Mononuclear cell (primary cell): ENCODE data around the gene GSKIP. TPM values are rescaled to one million over a fixed set of nuclear protein-coding genes. Genes with fewer than 3 reads are reported as not detected.

Experiments used
- H3K27me3 ChIP-seq: 2 replicates; pipeline ENCODE4 v1.6.0; 2011; ENCODE audit warnings: low read length, control low read depth; ENCODE audit not compliant: insufficient read depth
- H3K4me1 ChIP-seq: 2 replicates; pipeline ENCODE4 v1.5.1; 2011; ENCODE audit warnings: mild to moderate bottlenecking, low read length, control low read depth; ENCODE audit not compliant: insufficient read depth
- H3K4me3 ChIP-seq: 2 replicates; pipeline ENCODE4 v1.5.1; 2011; ENCODE audit warnings: mild to moderate bottlenecking, low read length, moderate library complexity
- H3K9me3 ChIP-seq: 2 replicates; pipeline ENCODE4 v1.5.1; 2011; ENCODE audit warnings: low read depth, mild to moderate bottlenecking, control low read depth, low read length
- total RNA-seq: library from RNA; depleted of rRNA; stranded (reverse); fragments of >200 nt; gene quantifications from one replicate; pipeline ENCODE4 v1.2.3, GENCODE V29; 2012

GSKIP gene
- total RNA-seq, 1 donor, result 11.6 TPM

- Histone ChIP-seq H3K4me3 (no peak overlapping the region), H3K9me3 (no peaks in the 10 kb centered on the region), H3K27me3 (peaks cover 15% of the 10 kb centered on the region), H3K4me1 (peaks cover 14% of the 10 kb centered on the region)
These were observed 30.9 kb downstream of the GSKIP start for GRCh38 chr14:96394047-96394815.

DNA sequence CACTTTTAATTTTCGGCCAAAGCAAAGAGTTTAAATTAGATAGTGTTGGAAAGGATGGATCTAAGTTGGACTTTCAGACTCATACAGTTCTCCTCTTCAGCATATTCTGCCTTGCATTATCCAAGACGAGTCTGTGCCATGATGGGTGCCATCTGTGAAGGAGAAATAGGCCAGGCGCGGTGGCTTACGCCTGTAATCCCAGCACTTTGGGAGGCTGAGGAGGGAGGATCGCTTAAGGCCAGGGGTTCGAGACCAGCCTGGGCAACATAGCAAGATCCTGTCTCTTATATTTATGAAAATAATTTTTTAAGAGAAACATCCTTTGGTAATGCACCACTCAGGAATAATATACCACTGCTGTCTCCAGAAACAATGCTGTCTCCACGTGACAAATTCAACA, 35.1 kb downstream of the GSKIP start:
- Histone ChIP-seq H3K27me3 (no peaks in the 10 kb centered on the region), H3K4me1 (no peaks in the 10 kb centered on the region), H3K4me3 (no peak overlapping the region), H3K9me3 (no peaks in the 10 kb centered on the region)

GRCh38 chr14:96398921-96399320, 35.6 kb downstream of the GSKIP start:
- Histone ChIP-seq H3K4me3 (no peak overlapping the region), H3K27me3 (no peaks in the 10 kb centered on the region), H3K9me3 (no peaks in the 10 kb centered on the region), H3K4me1 (no peaks in the 10 kb centered on the region)

DNA sequence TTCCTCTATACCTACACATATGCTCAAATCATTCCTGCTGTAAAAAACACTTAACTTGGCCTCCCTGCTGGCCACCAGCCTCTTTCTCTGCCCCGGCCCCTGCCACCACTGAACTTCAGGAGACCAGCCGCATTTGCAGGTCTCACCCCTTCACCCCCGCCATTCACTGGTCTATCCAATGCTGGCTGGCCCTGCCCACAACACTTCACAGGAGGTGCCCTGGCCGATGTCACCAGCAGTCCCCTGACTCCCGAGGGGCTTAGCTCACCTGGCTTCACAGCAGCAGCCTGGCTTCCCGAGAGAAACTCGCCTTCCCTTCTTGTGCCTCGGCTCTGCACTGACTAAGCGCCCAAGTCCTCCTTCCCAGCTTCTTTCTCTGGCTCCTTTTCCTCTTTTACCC, 36.1 kb downstream of the GSKIP start:
- H3K9me3 ChIP-seq, result no peaks in the 10 kb centered on the region
- H3K4me1 ChIP-seq, result no peaks in the 10 kb centered on the region
- H3K27me3 ChIP-seq, result no peaks in the 10 kb centered on the region
- H3K4me3 ChIP-seq, result no peak overlapping the region

GRCh38 chr14:96400495-96400894, 37.2 kb downstream of the GSKIP start:
- Histone ChIP-seq H3K4me3 (no peak overlapping the region), H3K9me3 (no peaks in the 10 kb centered on the region), H3K4me1 (no peaks in the 10 kb centered on the region), H3K27me3 (no peaks in the 10 kb centered on the region)

- Histone ChIP-seq H3K9me3 (no peaks in the 10 kb centered on the region), H3K4me3 (no peak overlapping the region), H3K27me3 (no peaks in the 10 kb centered on the region), H3K4me1 (no peaks in the 10 kb centered on the region)
These were observed 40.1 kb downstream of the GSKIP start for GRCh38 chr14:96403409-96403808.

GRCh38 chr14:96405677-96406076, 42.4 kb downstream of the GSKIP start:
- H3K27me3 ChIP-seq, result no peaks in the 10 kb centered on the region
- H3K4me1 ChIP-seq, result no peaks in the 10 kb centered on the region
- H3K4me3 ChIP-seq, result no peak overlapping the region
- H3K9me3 ChIP-seq, result no peaks in the 10 kb centered on the region

GRCh38 chr14:96407935-96408570, 44.7 kb downstream of the GSKIP start:
- Histone ChIP-seq H3K27me3 (no peaks in the 10 kb centered on the region), H3K9me3 (no peaks in the 10 kb centered on the region), H3K4me1 (no peaks in the 10 kb centered on the region), H3K4me3 (no peak overlapping the region)

DNA sequence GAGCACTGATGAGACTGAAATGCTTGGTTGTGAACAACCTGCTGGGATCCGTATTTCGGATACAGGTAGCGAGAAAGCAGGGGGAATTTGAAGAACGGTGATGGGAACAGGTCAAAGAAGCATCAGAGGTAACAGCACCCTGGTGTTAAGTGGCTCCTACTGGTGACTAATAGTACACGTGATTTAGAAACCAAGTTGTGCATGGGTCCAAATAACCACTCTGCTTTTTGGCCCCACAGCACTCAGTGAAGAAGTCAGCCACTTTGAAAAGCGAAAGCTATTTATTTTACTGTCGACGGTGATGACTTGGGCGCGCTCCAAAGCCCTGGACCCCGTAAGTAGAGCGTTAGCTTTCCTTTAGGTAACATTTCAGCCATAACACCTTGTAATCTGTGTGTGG, 45.3 kb downstream of the GSKIP start:
- Histone ChIP-seq H3K4me1 (no peaks in the 10 kb centered on the region), H3K4me3 (no peak overlapping the region), H3K27me3 (no peaks in the 10 kb centered on the region), H3K9me3 (no peaks in the 10 kb centered on the region)

DNA sequence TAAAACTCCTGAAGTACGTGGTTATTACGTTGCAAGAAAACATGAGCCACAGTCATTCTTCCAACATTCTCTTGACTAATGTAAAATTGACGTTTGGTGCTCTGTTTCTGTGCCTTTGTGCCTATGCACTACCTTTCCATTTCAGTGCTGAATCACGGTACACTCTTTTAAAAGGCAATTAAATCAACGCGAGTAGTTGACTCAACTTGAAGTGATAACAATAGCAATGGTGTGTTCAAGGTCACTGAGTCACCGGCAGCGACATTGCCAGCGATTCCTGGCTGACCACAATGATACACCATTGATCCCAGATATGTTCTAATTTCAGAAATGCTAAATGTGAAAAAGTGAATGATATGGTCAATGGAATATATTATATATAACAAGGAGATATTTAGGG, 46.4 kb downstream of the GSKIP start:
- Histone ChIP-seq H3K4me3 (no peak overlapping the region), H3K27me3 (no peaks in the 10 kb centered on the region), H3K4me1 (no peaks in the 10 kb centered on the region), H3K9me3 (no peaks in the 10 kb centered on the region)

- Histone ChIP-seq H3K27me3 (no peaks in the 10 kb centered on the region), H3K9me3 (no peaks in the 10 kb centered on the region), H3K4me1 (no peaks in the 10 kb centered on the region), H3K4me3 (no peak overlapping the region)
These were observed 46.8 kb downstream of the GSKIP start for GRCh38 chr14:96410119-96410518.

- no peak overlapping the region for H3K4me3 ChIP-seq
- H3K4me1 ChIP-seq, result no peaks in the 10 kb centered on the region
- H3K27me3 ChIP-seq, result no peaks in the 10 kb centered on the region
- no peaks in the 10 kb centered on the region for H3K9me3 ChIP-seq
These were observed 50.2 kb downstream of the GSKIP start for GRCh38 chr14:96413526-96413925.

GRCh38 chr14:96415559-96415958, 52.2 kb downstream of the GSKIP start:
- no peak overlapping the region for H3K4me3 ChIP-seq
- no peaks in the 10 kb centered on the region for H3K27me3 ChIP-seq
- no peaks in the 10 kb centered on the region for H3K9me3 ChIP-seq
- H3K4me1 ChIP-seq, result no peaks in the 10 kb centered on the region

GRCh38 chr14:96416292-96416691, 53.0 kb downstream of the GSKIP start:
- no peak overlapping the region for H3K4me3 ChIP-seq
- no peaks in the 10 kb centered on the region for H3K4me1 ChIP-seq
- H3K27me3 ChIP-seq, result no peaks in the 10 kb centered on the region
- H3K9me3 ChIP-seq, result no peaks in the 10 kb centered on the region

GRCh38 chr14:96417254-96417653, 53.9 kb downstream of the GSKIP start:
- no peaks in the 10 kb centered on the region for H3K4me1 ChIP-seq
- H3K9me3 ChIP-seq, result no peaks in the 10 kb centered on the region
- no peaks in the 10 kb centered on the region for H3K27me3 ChIP-seq
- H3K4me3 ChIP-seq, result no peak overlapping the region

DNA sequence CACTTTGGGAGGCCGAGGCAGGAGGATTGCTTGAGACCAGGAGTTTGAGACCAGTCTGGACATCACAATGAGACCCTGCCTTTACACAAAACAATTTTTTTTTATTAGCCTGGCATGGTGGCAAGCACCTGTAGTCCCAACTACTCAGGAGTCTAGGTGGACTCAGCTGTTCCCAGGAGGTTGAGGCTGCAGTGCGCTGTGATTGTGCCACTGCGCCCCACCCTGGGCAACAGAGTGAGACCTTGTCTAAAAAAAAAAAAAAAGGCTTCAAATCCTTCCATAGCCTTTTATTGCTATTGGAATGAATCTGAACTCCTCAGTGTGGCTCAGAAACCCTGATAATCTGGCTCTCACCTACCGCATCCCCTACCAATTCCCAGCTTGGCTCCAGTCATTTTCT, 54.7 kb downstream of the GSKIP start:
- H3K4me1 ChIP-seq, result no peaks in the 10 kb centered on the region
- H3K4me3 ChIP-seq, result no peak overlapping the region
- no peaks in the 10 kb centered on the region for H3K27me3 ChIP-seq
- no peaks in the 10 kb centered on the region for H3K9me3 ChIP-seq
